NCI-H2196 (cell line): ENCODE results near the gene AIFM1.
A peak's percentile ranks its signal among the peaks of the same experiment; 100 is the strongest.

Experiments
- DNase-seq: peaks from one replicate; lab custom pipeline; 2025; ENCODE audit not compliant: unreplicated experiment; lab: John Stamatoyannopoulos, UW

The AIFM1 gene

GRCh38 chrX:130171446-130172126, 5.9 kb upstream of the AIFM1 start, which contains the start of gene RAB33A:
RAB33A (plus strand) TSS chrX:130171962; CDS start chrX:130172063, 101 bp downstream.
- peak; percentile 17 for DNase-seq

- peak; percentile 66 for DNase-seq
Measured at GRCh38 chrX:130170752-130171445, 5.3 kb upstream of the AIFM1 start.

- DNase-seq, result peak; percentile 9
Measured at GRCh38 chrX:130167040-130167439, 1.4 kb upstream of the AIFM1 start.

- no peak for DNase-seq
Measured at GRCh38 chrX:130166503-130166777, 799 bp upstream of the AIFM1 start.

- peak; percentile 26 for DNase-seq
Measured at GRCh38 chrX:130165181-130165702, 399 bp downstream of the AIFM1 start.

- DNase-seq, result no peak
Measured at GRCh38 chrX:130163398-130163797, 2.2 kb downstream of the AIFM1 start.

GRCh38 chrX:130162094-130162735, 3.4 kb downstream of the AIFM1 start:
- DNase-seq, result no peak

- no peak for DNase-seq
Measured at GRCh38 chrX:130159776-130160175, 5.9 kb downstream of the AIFM1 start.

- no peak for DNase-seq
Measured at GRCh38 chrX:130158311-130158710, 7.3 kb downstream of the AIFM1 start.

- no peak for DNase-seq
Measured at GRCh38 chrX:130155564-130155963, 10.1 kb downstream of the AIFM1 start.

- no peak for DNase-seq
Measured at GRCh38 chrX:130147631-130148030, 18.0 kb downstream of the AIFM1 start.

GRCh38 chrX:130145123-130145522, 20.5 kb downstream of the AIFM1 start:
- no peak for DNase-seq

- no peak for DNase-seq
Measured at GRCh38 chrX:130144509-130144908, 21.1 kb downstream of the AIFM1 start.

- DNase-seq, result peak; percentile 11
Measured at GRCh38 chrX:130139474-130140201, 26.0 kb downstream of the AIFM1 start.

- no peak for DNase-seq
Measured at GRCh38 chrX:130136961-130137360, 28.7 kb downstream of the AIFM1 start.

- DNase-seq, result no peak
Measured at GRCh38 chrX:130136496-130136895, 29.1 kb downstream of the AIFM1 start.

GRCh38 chrX:130130990-130131389, 34.7 kb downstream of the AIFM1 start:
- no peak for DNase-seq

- no peak for DNase-seq
Measured at GRCh38 chrX:130125091-130125874, 40.4 kb downstream of the AIFM1 start.

GRCh38 chrX:130124577-130124976, 41.1 kb downstream of the AIFM1 start:
- DNase-seq, result no peak

- DNase-seq, result no peak
Measured at GRCh38 chrX:130121505-130121800, 44.2 kb downstream of the AIFM1 start.
